Endodermal cell (in vitro differentiated cells): ENCODE data around the gene HMCN2. TPM values are rescaled to one million over a fixed set of nuclear protein-coding genes. Genes with fewer than 3 reads are reported as not detected.

Experiments
- DNase-seq: peaks from one replicate; pipeline ENCODE4 v3.0.0-alpha.2; 2017
- H3K27ac ChIP-seq: 2 replicates; pipeline ENCODE4 v1.5.1; 2013; ENCODE audit warnings: mild to moderate bottlenecking, low read depth, low read length, moderate library complexity
- H3K27me3 ChIP-seq: 2 replicates; pipeline ENCODE4 v1.6.1; 2013; ENCODE audit warnings: mild to moderate bottlenecking, low read length, moderate library complexity; ENCODE audit not compliant: insufficient read depth, control insufficient read depth, poor library complexity, severe bottlenecking
- H3K36me3 ChIP-seq: 2 replicates; pipeline ENCODE4 v1.7.0; 2013; ENCODE audit warnings: mild to moderate bottlenecking, low read length, moderate library complexity; ENCODE audit not compliant: control insufficient read depth, insufficient read depth
- H3K4me1 ChIP-seq: one replicate; pipeline ENCODE4 v1.7.0; 2013; ENCODE audit warnings: low read length; ENCODE audit not compliant: control insufficient read depth, insufficient read depth
- H3K4me3 ChIP-seq: 2 replicates; pipeline ENCODE4 v1.5.1; 2013; ENCODE audit warnings: mild to moderate bottlenecking, low read length, moderate library complexity
- H3K9ac ChIP-seq: 2 replicates; pipeline ENCODE4 v1.6.1; 2013; ENCODE audit warnings: mild to moderate bottlenecking, low read length, moderate library complexity; ENCODE audit not compliant: poor library complexity, severe bottlenecking; ENCODE audit errors: extremely low read depth
- H3K9me3 ChIP-seq: 2 replicates; pipeline ENCODE4 v1.6.1; 2013; ENCODE audit warnings: mild to moderate bottlenecking, low read length, moderate library complexity; ENCODE audit not compliant: control insufficient read depth
- H3K27ac Mint-ChIP-seq: 2 replicates; pipeline ENCODE4 v1.8.0; 2020; ENCODE audit warnings: mixed read lengths
- H3K27me3 Mint-ChIP-seq: 2 replicates; pipeline ENCODE4 v1.8.0; 2021; ENCODE audit warnings: mild to moderate bottlenecking, mixed read lengths; ENCODE audit not compliant: insufficient read depth
- H3K36me3 Mint-ChIP-seq: 2 replicates; pipeline ENCODE4 v1.8.0; 2020; ENCODE audit warnings: low read depth, mixed read lengths
- H3K4me1 Mint-ChIP-seq: 2 replicates; pipeline ENCODE4 v1.8.0; 2020; ENCODE audit warnings: mixed read lengths
- H3K4me3 Mint-ChIP-seq: 2 replicates; pipeline ENCODE4 v1.8.0; 2020; ENCODE audit warnings: mild to moderate bottlenecking, moderate library complexity, mixed read lengths
- H3K9me3 Mint-ChIP-seq: 2 replicates; pipeline ENCODE4 v1.8.0; 2020; ENCODE audit warnings: mild to moderate bottlenecking, mixed read lengths
- WGBS, 2 experiments: methylation state at CpG; one replicate each; pipeline versions ENCODE4 v1.1.5 to v1.1.7; 2013; ENCODE audit warnings: missing lambda C conversion rate in 2 of 2, mixed read lengths in 1 of 2; ENCODE audit not compliant: insufficient coverage in 1 of 2, insufficient read length in 1 of 2; 5-methylcytosine and 5-hydroxymethylcytosine counted together
- total RNA-seq, 2 donors: library from RNA; stranded (reverse); fragmentation: NEBNext Ultra II Directional in 1 of 2; extraction: Animal tissue kit (Norgen Biotek cat#: 25700) in 1 of 2; gene quantifications; 2 replicates in 1 of 2; 3 replicates in 1 of 2; pipeline ENCODE4 v1.2.1, GENCODE V29; 2021
- TF ChIP-seq, protein P1 (sequence below): fragments of 200-600 bp; sonication (generic); conservative IDR thresholded peaks from 2 replicates; pipeline ENCODE4 v1.5.0; 2021; ENCODE audit warnings: antibody characterized with exemption, mild to moderate bottlenecking

HMCN2 gene
- total RNA-seq, 2 donors from 2014 or later = 3.3 to 3.9 TPM

DNA sequence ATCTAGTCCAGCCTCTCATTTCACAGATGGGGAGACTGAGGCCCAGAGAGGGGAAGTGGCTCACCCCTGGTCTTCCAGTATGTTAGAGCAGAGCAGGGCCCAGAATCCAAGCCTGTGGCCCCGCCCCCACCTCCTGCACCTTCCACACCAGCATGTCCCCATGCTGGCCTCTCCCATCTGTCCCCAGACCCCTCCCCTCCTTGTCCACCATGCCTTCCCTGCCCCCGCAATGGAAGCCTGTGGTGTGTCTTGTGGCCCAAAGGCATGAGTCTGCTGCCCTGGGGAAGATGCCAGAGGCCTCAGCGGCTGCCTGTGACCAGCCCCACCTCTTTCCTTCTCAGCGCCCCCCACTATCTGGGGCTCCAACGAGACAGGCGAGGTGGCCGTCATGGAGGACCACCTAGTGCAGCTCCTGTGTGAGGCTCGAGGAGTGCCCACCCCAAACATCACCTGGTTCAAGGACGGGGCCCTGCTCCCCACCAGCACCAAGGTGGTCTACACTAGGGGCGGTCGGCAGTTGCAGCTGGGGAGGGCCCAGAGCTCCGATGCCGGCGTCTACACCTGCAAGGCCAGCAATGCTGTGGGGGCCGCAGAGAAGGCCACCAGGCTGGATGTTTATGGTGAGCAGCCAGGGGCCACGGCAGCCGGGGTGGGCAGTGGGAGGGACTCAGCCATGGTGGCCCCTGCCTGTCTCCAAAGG, 87.2 kb downstream of the HMCN2 start:
- no peaks in the 10 kb centered on the region for H3K36me3 Mint-ChIP-seq
- H3K4me1 Mint-ChIP-seq = no peaks in the 10 kb centered on the region

DNA sequence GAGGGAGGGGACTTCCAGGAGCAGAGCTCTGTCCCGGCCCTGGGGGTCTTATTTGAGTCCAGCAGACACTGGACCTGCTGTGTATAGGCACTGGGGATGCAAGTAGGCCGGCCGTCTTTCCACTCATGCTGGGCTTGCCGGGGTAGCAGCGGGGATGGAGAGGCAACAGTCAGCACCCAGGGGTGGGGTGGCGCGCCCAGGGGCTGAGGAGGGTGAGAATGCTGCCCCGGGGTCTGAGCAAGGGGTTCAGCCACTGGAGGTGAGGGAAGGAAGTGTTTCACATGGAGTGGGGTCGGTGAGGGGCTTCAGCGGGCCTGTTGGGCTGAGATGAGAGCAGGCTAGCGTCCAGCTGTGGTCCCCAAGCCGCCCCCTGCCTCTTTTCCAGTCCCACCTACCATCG, 88.8 kb downstream of the HMCN2 start:
- Histone ChIP-seq H3K9ac (no peak overlapping the region), H3K4me3 (no peak overlapping the region), H3K27ac (no peak overlapping the region), H3K4me1 (no peaks in the 10 kb centered on the region), H3K9me3 (no peaks in the 10 kb centered on the region), H3K36me3 (no peaks in the 10 kb centered on the region), H3K27me3 (no peaks in the 10 kb centered on the region)
- DNase-seq = no peak
- Mint-ChIP-seq H3K27me3 (no peaks in the 10 kb centered on the region), H3K9me3 (no peaks in the 10 kb centered on the region), H3K36me3 (no peaks in the 10 kb centered on the region), H3K4me1 (no peaks in the 10 kb centered on the region), H3K27ac (no peak overlapping the region), H3K4me3 (no peak overlapping the region)
- TF ChIP-seq, protein P1, sequence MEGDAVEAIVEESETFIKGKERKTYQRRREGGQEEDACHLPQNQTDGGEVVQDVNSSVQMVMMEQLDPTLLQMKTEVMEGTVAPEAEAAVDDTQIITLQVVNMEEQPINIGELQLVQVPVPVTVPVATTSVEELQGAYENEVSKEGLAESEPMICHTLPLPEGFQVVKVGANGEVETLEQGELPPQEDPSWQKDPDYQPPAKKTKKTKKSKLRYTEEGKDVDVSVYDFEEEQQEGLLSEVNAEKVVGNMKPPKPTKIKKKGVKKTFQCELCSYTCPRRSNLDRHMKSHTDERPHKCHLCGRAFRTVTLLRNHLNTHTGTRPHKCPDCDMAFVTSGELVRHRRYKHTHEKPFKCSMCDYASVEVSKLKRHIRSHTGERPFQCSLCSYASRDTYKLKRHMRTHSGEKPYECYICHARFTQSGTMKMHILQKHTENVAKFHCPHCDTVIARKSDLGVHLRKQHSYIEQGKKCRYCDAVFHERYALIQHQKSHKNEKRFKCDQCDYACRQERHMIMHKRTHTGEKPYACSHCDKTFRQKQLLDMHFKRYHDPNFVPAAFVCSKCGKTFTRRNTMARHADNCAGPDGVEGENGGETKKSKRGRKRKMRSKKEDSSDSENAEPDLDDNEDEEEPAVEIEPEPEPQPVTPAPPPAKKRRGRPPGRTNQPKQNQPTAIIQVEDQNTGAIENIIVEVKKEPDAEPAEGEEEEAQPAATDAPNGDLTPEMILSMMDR = no peak
- 91 to 92% methylated on average over 7 to 13 of the region's 13 CpGs for WGBS, 2 experiments

More for the DNA sequence above, 87.2 kb downstream of the HMCN2 start:
- Mint-ChIP-seq H3K27ac (no peak overlapping the region), H3K27me3 (no peaks in the 10 kb centered on the region), H3K9me3 (no peaks in the 10 kb centered on the region), H3K4me3 (no peak overlapping the region)
- WGBS, 2 experiments = 91 to 95% methylated on average over 10 to 17 of the region's 17 CpGs
- no peaks in the 10 kb centered on the region for H3K9me3 ChIP-seq
- no peak overlapping the region for H3K9ac ChIP-seq
- H3K27ac ChIP-seq = no peak overlapping the region
- H3K4me3 ChIP-seq = no peak overlapping the region
- H3K4me1 ChIP-seq = no peaks in the 10 kb centered on the region
- no peaks in the 10 kb centered on the region for H3K36me3 ChIP-seq
- no peaks in the 10 kb centered on the region for H3K27me3 ChIP-seq
- DNase-seq = no peak
- TF ChIP-seq, protein P1 = no peak

DNA sequence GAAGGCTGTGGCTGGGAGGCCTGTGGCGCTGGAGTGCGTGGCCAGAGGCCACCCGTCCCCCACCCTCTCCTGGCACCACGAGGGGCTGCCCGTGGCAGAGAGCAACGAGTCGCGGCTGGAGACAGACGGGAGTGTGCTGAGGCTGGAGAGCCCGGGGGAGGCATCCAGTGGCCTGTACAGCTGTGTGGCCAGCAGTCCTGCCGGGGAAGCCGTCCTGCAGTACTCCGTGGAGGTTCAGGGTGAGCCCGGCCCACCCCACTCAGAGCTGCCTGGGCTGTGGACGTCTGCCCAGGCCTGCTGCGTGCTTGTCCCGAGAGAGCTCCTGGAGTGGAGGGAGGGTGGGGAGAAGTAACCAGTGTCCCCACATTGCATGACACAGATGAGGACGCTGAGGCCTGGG, 89.2 kb downstream of the HMCN2 start:
- WGBS, 2 experiments = 94 to 98% methylated on average over 11 to 18 of the region's 18 CpGs
- Histone ChIP-seq H3K4me3 (no peak overlapping the region), H3K27ac (no peak overlapping the region), H3K27me3 (no peaks in the 10 kb centered on the region), H3K9me3 (no peaks in the 10 kb centered on the region), H3K36me3 (no peaks in the 10 kb centered on the region), H3K4me1 (no peaks in the 10 kb centered on the region), H3K9ac (no peak overlapping the region)
- TF ChIP-seq, protein P1 = no peak
- Mint-ChIP-seq H3K27me3 (no peaks in the 10 kb centered on the region), H3K4me1 (no peaks in the 10 kb centered on the region), H3K27ac (no peak overlapping the region), H3K9me3 (no peaks in the 10 kb centered on the region), H3K4me3 (no peak overlapping the region), H3K36me3 (no peaks in the 10 kb centered on the region)
- DNase-seq = no peak
